Smooth muscle cell (in vitro differentiated cells): ENCODE data around the gene RASSF7. TPM values are rescaled to one million over a fixed set of nuclear protein-coding genes. Genes with fewer than 3 reads are reported as not detected.

Source experiments
- DNase-seq: peaks from one replicate; lab custom pipeline; 2025; ENCODE audit not compliant: unreplicated experiment; lab: John Stamatoyannopoulos, UW
- H2AFZ ChIP-seq: fragments of 200-600 bp; sonication (generic); 2 replicates; pipeline ENCODE4 v1.6.0; 2016; ENCODE audit warnings: antibody characterized with exemption, low read depth, mild to moderate bottlenecking
- H3F3A ChIP-seq: fragments of 200-600 bp; sonication (generic); 2 replicates; pipeline ENCODE4 v1.6.0; 2017; ENCODE audit warnings: antibody characterized with exemption, low read depth
- H3K27ac ChIP-seq: fragments of 200-600 bp; sonication (generic); 2 replicates; pipeline ENCODE4 v1.5.1; 2016; ENCODE audit warnings: low read depth, mild to moderate bottlenecking
- H3K27me3 ChIP-seq: fragments of 200-600 bp; sonication (generic); 2 replicates; pipeline ENCODE4 v1.6.1; 2016; ENCODE audit warnings: low read depth, mild to moderate bottlenecking
- H3K36me3 ChIP-seq: fragments of 200-600 bp; sonication (generic); 2 replicates; pipeline ENCODE4 v1.5.1; 2016; ENCODE audit warnings: low read depth
- H3K4me1 ChIP-seq: fragments of 200-600 bp; sonication (generic); 2 replicates; pipeline ENCODE4 v1.5.1; 2016; ENCODE audit warnings: low read depth
- H3K4me2 ChIP-seq: fragments of 200-600 bp; sonication (generic); 2 replicates; pipeline ENCODE4 v1.6.0; 2016; ENCODE audit warnings: mild to moderate bottlenecking
- H3K4me3 ChIP-seq: fragments of 200-600 bp; sonication (generic); 2 replicates; pipeline ENCODE4 v1.5.1; 2016; ENCODE audit warnings: mild to moderate bottlenecking
- H3K79me2 ChIP-seq: fragments of 200-600 bp; sonication (generic); 2 replicates; pipeline ENCODE4 v1.6.0; 2016; ENCODE audit warnings: low read depth, mild to moderate bottlenecking
- H3K9ac ChIP-seq: fragments of 200-600 bp; sonication (generic); 2 replicates; pipeline ENCODE4 v1.6.0; 2016; ENCODE audit warnings: low read depth
- H3K9me3 ChIP-seq: fragments of 200-600 bp; sonication (generic); replicated peaks from 2 replicates; pipeline ENCODE4 v1.5.1; 2016; ENCODE audit warnings: low read depth
- H4K20me1 ChIP-seq: fragments of 200-600 bp; sonication (generic); 2 replicates; pipeline ENCODE4 v1.6.0; 2016; ENCODE audit warnings: low read depth
- CTCF ChIP-seq: fragments of 200-600 bp; sonication (generic); IDR thresholded peaks from 2 replicates; pipeline ENCODE4 v1.5.1; 2017; ENCODE audit warnings: borderline replicate concordance, mild to moderate bottlenecking, antibody characterized with exemption; ENCODE audit not compliant: insufficient read depth, poor library complexity, severe bottlenecking
- WGBS: methylation state at CpG from one replicate; pipeline ENCODE4 v1.1.7; 2016; ENCODE audit warnings: low lambda C conversion rate; 5-methylcytosine and 5-hydroxymethylcytosine counted together
- polyA plus RNA-seq: library from polyadenylated mRNA; unstranded; fragments of >200 nt; fragmentation: Nextera tagmentation; extraction: Ambion mirVana; gene quantifications from 2 replicates; pipeline ENCODE4 v1.2.1, GENCODE V29; 2016
- total RNA-seq: library from RNA; depleted of rRNA; stranded (reverse); fragments of >200 nt; gene quantifications from 2 replicates; pipeline ENCODE4 v1.2.3, GENCODE V29; 2014

RASSF7 gene
- total and polyA plus RNA-seq, 2 experiments from 2014 or later: 18.6 to 20.4 TPM

GRCh38 chr11:540583-541432, 20.0 kb upstream of the RASSF7 start:
- Histone ChIP-seq H2AFZ (no peak overlapping the region), H3K9ac (no peak overlapping the region), H3K4me1 (peaks cover 5% of the 10 kb centered on the region), H3K36me3 (no peaks in the 10 kb centered on the region), H3K9me3 (no peaks in the 10 kb centered on the region), H3K4me3 (no peak overlapping the region), H4K20me1 (no peaks in the 10 kb centered on the region), H3F3A (no peaks in the 10 kb centered on the region), H3K27me3 (no peaks in the 10 kb centered on the region), H3K4me2 (no peak overlapping the region), H3K27ac (no peak overlapping the region), H3K79me2 (no peaks in the 10 kb centered on the region)
- no peak for DNase-seq
- WGBS: 93% methylated on average over 23 of the region's 23 CpGs
- no peak for TF ChIP-seq CTCF

GRCh38 chr11:541433-541885, 19.3 kb upstream of the RASSF7 start:
- TF ChIP-seq CTCF: no peak
- no peaks in the 10 kb centered on the region for H3K79me2 ChIP-seq
- no peak overlapping the region for H3K4me2 ChIP-seq
- peaks cover 5% of the 10 kb centered on the region for H3K4me1 ChIP-seq
- no peaks in the 10 kb centered on the region for H3K9me3 ChIP-seq
- no peak overlapping the region for H3K4me3 ChIP-seq
- no peaks in the 10 kb centered on the region for H3F3A ChIP-seq
- no peaks in the 10 kb centered on the region for H3K27me3 ChIP-seq
- no peak overlapping the region for H3K27ac ChIP-seq
- H2AFZ ChIP-seq: no peak overlapping the region
- H3K36me3 ChIP-seq: no peaks in the 10 kb centered on the region
- H4K20me1 ChIP-seq: no peaks in the 10 kb centered on the region
- 94% methylated on average over 9 of the region's 20 CpGs for WGBS
- H3K9ac ChIP-seq: no peak overlapping the region
- no peak for DNase-seq

- H3F3A ChIP-seq: no peaks in the 10 kb centered on the region
- no peaks in the 10 kb centered on the region for H4K20me1 ChIP-seq
- DNase-seq: no peak
- no peak overlapping the region for H3K4me2 ChIP-seq
- H3K27me3 ChIP-seq: no peaks in the 10 kb centered on the region
- H2AFZ ChIP-seq: no peak overlapping the region
- no peaks in the 10 kb centered on the region for H3K4me1 ChIP-seq
- no peaks in the 10 kb centered on the region for H3K36me3 ChIP-seq
- H3K9ac ChIP-seq: no peak overlapping the region
- no peak overlapping the region for H3K4me3 ChIP-seq
- no peak for TF ChIP-seq CTCF
- WGBS: 100% methylated on average over 1 of the region's 5 CpGs
- no peak overlapping the region for H3K27ac ChIP-seq
- no peaks in the 10 kb centered on the region for H3K9me3 ChIP-seq
- no peaks in the 10 kb centered on the region for H3K79me2 ChIP-seq
Observed at GRCh38 chr11:544817-545166, 16.0 kb upstream of the RASSF7 start.

GRCh38 chr11:545171-545570, 15.6 kb upstream of the RASSF7 start:
- no peaks in the 10 kb centered on the region for H3K27me3 ChIP-seq
- no peak for TF ChIP-seq CTCF
- no peak overlapping the region for H3K27ac ChIP-seq
- H3K79me2 ChIP-seq: no peaks in the 10 kb centered on the region
- H2AFZ ChIP-seq: no peak overlapping the region
- no peak for DNase-seq
- no peaks in the 10 kb centered on the region for H4K20me1 ChIP-seq
- no peaks in the 10 kb centered on the region for H3K36me3 ChIP-seq
- no peak overlapping the region for H3K4me3 ChIP-seq
- 90% methylated on average over 11 of the region's 11 CpGs for WGBS
- H3K9me3 ChIP-seq: no peaks in the 10 kb centered on the region
- H3K4me1 ChIP-seq: no peaks in the 10 kb centered on the region
- H3K4me2 ChIP-seq: no peak overlapping the region
- H3K9ac ChIP-seq: no peak overlapping the region
- H3F3A ChIP-seq: no peaks in the 10 kb centered on the region
